ENCODE measurements around the gene GPC6. TPM values are rescaled to one million over a fixed set of nuclear protein-coding genes. Genes with fewer than 3 reads are reported as not detected.
A peak's percentile ranks its signal among the peaks of the same experiment; 100 is the strongest.

The GPC6 gene
- total and polyA plus RNA-seq, 9 of the 15 experiments (the other 6 are each of a cell fraction or from before 2014, with no cell fraction given): under 0.01 to 0.20 (median 0.01) TPM; not detected in 4

DNA sequence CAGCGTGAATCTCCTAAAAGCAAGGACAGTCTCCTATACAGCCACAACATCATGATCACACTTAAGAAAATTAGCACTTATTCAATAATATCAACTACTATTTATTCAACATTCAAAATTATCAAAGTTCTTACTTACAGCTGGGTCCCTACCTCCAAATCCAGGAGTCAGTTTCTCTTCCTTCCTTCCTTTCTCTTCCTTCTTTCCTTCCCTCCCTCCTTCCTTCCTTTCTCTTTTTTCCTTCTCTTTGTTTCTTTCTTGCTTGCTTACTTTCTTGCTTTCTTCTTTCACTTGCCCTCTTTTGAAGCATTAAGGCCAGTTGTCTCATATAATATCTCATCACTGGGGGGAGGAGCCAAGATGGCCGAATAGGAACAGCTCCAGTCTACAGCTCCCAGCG lies 1145.2 kb downstream of the GPC6 start:
- H3K4me2 ChIP-seq (ENCODE audit: insufficient read depth, low read length): no peak overlapping the region
- TF ChIP-seq, protein P1, sequence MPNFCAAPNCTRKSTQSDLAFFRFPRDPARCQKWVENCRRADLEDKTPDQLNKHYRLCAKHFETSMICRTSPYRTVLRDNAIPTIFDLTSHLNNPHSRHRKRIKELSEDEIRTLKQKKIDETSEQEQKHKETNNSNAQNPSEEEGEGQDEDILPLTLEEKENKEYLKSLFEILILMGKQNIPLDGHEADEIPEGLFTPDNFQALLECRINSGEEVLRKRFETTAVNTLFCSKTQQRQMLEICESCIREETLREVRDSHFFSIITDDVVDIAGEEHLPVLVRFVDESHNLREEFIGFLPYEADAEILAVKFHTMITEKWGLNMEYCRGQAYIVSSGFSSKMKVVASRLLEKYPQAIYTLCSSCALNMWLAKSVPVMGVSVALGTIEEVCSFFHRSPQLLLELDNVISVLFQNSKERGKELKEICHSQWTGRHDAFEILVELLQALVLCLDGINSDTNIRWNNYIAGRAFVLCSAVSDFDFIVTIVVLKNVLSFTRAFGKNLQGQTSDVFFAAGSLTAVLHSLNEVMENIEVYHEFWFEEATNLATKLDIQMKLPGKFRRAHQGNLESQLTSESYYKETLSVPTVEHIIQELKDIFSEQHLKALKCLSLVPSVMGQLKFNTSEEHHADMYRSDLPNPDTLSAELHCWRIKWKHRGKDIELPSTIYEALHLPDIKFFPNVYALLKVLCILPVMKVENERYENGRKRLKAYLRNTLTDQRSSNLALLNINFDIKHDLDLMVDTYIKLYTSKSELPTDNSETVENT (CRISPR knock-in tag; IDR thresholded peaks at IDR 0.05): no peak
- no peak for TF ChIP-seq SMAD1 (IDR thresholded peaks at IDR 0.05; ENCODE audit: low read depth, low read length, partially characterized antibody)
- TF ChIP-seq, protein P2, sequence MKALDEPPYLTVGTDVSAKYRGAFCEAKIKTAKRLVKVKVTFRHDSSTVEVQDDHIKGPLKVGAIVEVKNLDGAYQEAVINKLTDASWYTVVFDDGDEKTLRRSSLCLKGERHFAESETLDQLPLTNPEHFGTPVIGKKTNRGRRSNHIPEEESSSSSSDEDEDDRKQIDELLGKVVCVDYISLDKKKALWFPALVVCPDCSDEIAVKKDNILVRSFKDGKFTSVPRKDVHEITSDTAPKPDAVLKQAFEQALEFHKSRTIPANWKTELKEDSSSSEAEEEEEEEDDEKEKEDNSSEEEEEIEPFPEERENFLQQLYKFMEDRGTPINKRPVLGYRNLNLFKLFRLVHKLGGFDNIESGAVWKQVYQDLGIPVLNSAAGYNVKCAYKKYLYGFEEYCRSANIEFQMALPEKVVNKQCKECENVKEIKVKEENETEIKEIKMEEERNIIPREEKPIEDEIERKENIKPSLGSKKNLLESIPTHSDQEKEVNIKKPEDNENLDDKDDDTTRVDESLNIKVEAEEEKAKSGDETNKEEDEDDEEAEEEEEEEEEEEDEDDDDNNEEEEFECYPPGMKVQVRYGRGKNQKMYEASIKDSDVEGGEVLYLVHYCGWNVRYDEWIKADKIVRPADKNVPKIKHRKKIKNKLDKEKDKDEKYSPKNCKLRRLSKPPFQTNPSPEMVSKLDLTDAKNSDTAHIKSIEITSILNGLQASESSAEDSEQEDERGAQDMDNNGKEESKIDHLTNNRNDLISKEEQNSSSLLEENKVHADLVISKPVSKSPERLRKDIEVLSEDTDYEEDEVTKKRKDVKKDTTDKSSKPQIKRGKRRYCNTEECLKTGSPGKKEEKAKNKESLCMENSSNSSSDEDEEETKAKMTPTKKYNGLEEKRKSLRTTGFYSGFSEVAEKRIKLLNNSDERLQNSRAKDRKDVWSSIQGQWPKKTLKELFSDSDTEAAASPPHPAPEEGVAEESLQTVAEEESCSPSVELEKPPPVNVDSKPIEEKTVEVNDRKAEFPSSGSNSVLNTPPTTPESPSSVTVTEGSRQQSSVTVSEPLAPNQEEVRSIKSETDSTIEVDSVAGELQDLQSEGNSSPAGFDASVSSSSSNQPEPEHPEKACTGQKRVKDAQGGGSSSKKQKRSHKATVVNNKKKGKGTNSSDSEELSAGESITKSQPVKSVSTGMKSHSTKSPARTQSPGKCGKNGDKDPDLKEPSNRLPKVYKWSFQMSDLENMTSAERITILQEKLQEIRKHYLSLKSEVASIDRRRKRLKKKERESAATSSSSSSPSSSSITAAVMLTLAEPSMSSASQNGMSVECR (CRISPR knock-in tag; IDR thresholded peaks at IDR 0.05): no peak
- TF ChIP-seq SMARCA5 (IDR thresholded peaks at IDR 0.05): no peak
- TF ChIP-seq, protein P3, sequence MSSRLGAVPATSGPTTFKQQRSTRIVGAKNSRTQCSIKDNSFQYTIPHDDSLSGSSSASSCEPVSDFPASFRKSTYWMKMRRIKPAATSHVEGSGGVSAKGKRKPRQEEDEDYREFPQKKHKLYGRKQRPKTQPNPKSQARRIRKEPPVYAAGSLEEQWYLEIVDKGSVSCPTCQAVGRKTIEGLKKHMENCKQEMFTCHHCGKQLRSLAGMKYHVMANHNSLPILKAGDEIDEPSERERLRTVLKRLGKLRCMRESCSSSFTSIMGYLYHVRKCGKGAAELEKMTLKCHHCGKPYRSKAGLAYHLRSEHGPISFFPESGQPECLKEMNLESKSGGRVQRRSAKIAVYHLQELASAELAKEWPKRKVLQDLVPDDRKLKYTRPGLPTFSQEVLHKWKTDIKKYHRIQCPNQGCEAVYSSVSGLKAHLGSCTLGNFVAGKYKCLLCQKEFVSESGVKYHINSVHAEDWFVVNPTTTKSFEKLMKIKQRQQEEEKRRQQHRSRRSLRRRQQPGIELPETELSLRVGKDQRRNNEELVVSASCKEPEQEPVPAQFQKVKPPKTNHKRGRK (tag; IDR thresholded peaks at IDR 0.05): peak; percentile 87
- TF ChIP-seq BDP1 (IDR thresholded peaks at IDR 0.05; ENCODE audit: insufficient read depth, insufficient read length): no peak
- no peak for TF ChIP-seq PHTF2 (CRISPR knock-in tag; IDR thresholded peaks at IDR 0.05)
- TF ChIP-seq ATF1 (CRISPR knock-in tag; IDR thresholded peaks at IDR 0.05): no peak
- 0 out of 2 replicates have a peak, but pooled peaks have one; percentile 48 for TF ChIP-seq ATF1 (tag; IDR thresholded peaks at IDR 0.05)
- TF ChIP-seq, protein P4, sequence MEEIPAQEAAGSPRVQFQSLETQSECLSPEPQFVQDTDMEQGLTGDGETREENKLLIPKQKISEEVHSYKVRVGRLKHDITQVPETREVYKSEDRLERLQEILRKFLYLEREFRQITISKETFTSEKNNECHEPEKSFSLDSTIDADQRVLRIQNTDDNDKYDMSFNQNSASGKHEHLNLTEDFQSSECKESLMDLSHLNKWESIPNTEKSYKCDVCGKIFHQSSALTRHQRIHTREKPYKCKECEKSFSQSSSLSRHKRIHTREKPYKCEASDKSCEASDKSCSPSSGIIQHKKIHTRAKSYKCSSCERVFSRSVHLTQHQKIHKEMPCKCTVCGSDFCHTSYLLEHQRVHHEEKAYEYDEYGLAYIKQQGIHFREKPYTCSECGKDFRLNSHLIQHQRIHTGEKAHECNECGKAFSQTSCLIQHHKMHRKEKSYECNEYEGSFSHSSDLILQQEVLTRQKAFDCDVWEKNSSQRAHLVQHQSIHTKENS (CRISPR knock-in tag; IDR thresholded peaks at IDR 0.05): no peak
- no peak for DNase-seq (ENCODE audit: extremely low read depth in 1 of 4, low spot score in 3 of 4)
- ChIA-PET CTCF (ENCODE audit: low intra/inter-chr PET ratio) (no interaction called here), POLR2A (no interaction called here)
- no peak overlapping the region for H2AFZ ChIP-seq (ENCODE audit: low read depth, low read length)
- H3K4me1 ChIP-seq (replicated peaks in 1 of 2; ENCODE audit: control insufficient read depth in 2 of 2, insufficient read depth in 2 of 2, low read length in 2 of 2): no peaks in the 10 kb centered on the region
- H3K79me2 ChIP-seq (ENCODE audit: control insufficient read depth, insufficient read depth, low read length): no peaks in the 10 kb centered on the region
- no peaks in the 10 kb centered on the region for H4K20me1 ChIP-seq (replicated peaks; ENCODE audit: control insufficient read depth, insufficient read depth, low read length)
- 0% methylated on average over 2 of the region's 3 CpGs for WGBS (ENCODE audit: insufficient coverage, low coverage, missing lambda C conversion rate)
- no peak for FAIRE-seq
- no peaks in the 10 kb centered on the region for H3K36me3 ChIP-seq (ENCODE audit: control insufficient read depth, insufficient read depth, low read length)
- in situ Hi-C loops (cut with MboI): no loop called here
- no peak overlapping the region for H3K9ac ChIP-seq (ENCODE audit: insufficient read depth in 1 of 2, low read depth in 2 of 2, low read length in 2 of 2)
- H3K9me1 ChIP-seq (ENCODE audit: control insufficient read depth, insufficient read depth, low read length): no peaks in the 10 kb centered on the region
- no peak for ATAC-seq
- H3K27ac ChIP-seq (ENCODE audit: extremely low read depth, low read depth, low read length): no peak overlapping the region
- intact Hi-C loops (cut with micrococcal nuclease): no loop called here
- H3K9me3 ChIP-seq (replicated peaks; ENCODE audit: control insufficient read depth, insufficient read depth, low read depth, low read length): no peaks in the 10 kb centered on the region
- no TSS peak for BruUV-seq (replicated peaks)
- no peaks in the 10 kb centered on the region for H3K27me3 ChIP-seq (ENCODE audit: control insufficient read depth in 2 of 2, insufficient read depth in 2 of 2, low read length in 2 of 2)
- H3K4me3 ChIP-seq: no peak overlapping the region
